GM10248 (cell line): ENCODE results near the gene ILKAP.

Experiments used
- CTCF ChIA-PET: fragments of 300-600 bp; sonication (Branson Sonifier 250); formaldehyde crosslinking; extraction: SDS; loops from one replicate; lab custom pipeline; 2021; ENCODE audit warnings: antibody characterized with exemption; lab: Yijun Ruan, JAX
- POLR2A ChIA-PET: fragments of 350-650 bp; sonication (Branson Sonifier 250); formaldehyde crosslinking; extraction: SDS; loops from one replicate; lab custom pipeline; 2020; ENCODE audit warnings: antibody characterized with exemption; lab: Yijun Ruan, JAX
- DNase-seq: peaks from one replicate; pipeline ENCODE4 v3.0.0; 2012; ENCODE audit errors: extremely low spot score
- CTCF ChIP-seq: IDR thresholded peaks from 2 replicates; pipeline ENCODE4 v1.5.1; 2012; ENCODE audit warnings: mild to moderate bottlenecking, low read depth; ENCODE audit errors: extremely low read depth, missing control alignments, control extremely low read depth

ILKAP gene

DNA sequence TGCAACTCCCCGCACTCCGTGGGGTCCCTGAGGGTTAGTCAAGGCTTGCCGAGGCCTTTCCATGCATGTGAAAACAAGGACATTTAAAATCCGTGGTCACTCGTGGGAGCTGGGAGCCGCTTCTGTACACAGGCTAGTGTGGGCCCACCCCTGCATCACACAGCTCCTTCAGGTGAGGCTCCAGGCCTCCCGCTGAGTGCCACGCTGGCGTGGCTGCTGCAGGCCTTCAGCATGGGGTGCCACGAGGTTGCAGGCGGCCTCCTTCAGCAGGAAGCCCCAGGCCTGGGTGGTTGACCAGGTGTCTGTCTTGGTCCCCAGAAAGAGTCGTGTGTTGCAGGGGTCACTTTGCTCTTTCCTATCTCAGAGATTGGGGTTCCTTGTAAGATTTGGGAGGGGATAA lies 58.4 kb downstream of the ILKAP start:
- POLR2A ChIA-PET = no interaction called here
- DNase-seq = no peak
- CTCF ChIA-PET = no interaction called here
- no peak for TF ChIP-seq CTCF

DNA sequence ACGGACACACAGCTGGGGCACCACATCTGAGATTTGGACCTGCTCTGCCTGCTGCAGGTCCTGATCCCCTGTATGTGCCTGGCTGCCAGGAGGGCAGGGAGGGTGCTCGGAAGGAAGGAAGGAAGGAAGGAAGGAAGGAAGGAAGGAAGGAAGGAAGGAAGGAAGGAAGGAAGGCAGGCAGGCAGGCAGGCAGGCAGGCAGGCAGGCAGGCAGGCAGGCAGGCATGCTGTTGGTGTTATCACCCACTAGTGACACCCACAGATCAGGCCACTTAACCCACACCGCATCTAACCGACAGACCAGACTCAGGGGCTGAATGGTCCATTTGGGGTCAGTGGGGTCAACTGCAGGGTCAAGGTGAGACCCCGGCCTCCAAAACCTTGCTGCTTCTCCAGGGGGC lies 59.2 kb downstream of the ILKAP start:
- no peak for DNase-seq
- TF ChIP-seq CTCF = no peak
- ChIA-PET POLR2A (no interaction called here), CTCF (no interaction called here)

- CTCF ChIA-PET = interaction anchor here (0.9 to 1.1 kb wide), 3 partner anchors 22 to 631 kb away, joined by 3 to 4 read pairs (median 3); no protein-coding TSS in a partner anchor
- no peak for TF ChIP-seq CTCF
- POLR2A ChIA-PET = no interaction called here
- no peak for DNase-seq
These were observed 60.1 kb downstream of the ILKAP start for GRCh38 chr2:238143239-238143951.

- ChIA-PET POLR2A (no interaction called here), CTCF (interaction anchor here (0.9 to 1.1 kb wide), 3 partner anchors 22 to 630 kb away, joined by 3 to 4 read pairs (median 3); no protein-coding TSS in a partner anchor)
- no peak for TF ChIP-seq CTCF
- DNase-seq = no peak
These were observed 60.9 kb downstream of the ILKAP start for GRCh38 chr2:238142382-238143205.

DNA sequence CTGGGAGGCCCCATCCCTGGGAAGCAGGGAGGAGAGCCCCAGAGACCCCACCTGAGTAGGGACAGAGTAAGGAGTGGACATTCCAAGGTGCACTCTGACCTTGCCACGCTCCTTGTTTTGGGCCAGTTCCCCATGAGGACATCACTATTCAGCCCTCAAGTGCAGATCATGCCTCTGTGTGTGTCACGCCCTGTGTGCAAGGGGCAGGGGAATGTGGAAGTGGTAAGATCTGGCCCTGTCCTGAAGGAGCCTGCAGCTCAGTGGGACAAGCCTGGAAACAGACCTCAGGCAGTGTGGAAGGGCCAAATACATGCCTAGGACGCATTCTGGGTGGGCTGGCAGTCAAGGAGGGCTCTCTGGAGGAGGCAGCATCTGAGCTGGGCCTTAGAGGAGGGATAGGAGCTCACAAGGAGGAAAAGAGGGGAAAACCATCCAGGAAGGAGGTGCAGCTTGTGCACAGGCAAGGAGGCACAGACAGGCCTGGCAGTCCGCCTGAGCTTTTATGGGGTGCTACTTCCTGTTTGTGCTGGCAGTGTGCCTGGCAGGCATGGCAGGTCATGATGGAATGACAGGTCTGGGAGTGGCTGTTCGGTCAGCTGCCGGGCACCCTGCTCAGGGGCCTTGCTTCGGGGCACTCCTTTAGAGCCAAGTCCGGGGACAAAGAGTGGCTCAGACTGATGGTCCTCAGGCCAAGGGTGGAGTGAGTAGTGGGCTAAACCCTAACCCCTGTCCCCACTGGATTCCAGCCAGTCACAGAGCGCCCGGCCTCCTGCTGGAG lies 61.8 kb downstream of the ILKAP start:
- no peak for TF ChIP-seq CTCF
- CTCF ChIA-PET = interaction anchor here (0.8 to 1.6 kb wide), 2 partner anchors 8 to 11 kb away, joined by 3 read pairs; no protein-coding TSS in a partner anchor
- no peak for DNase-seq
- POLR2A ChIA-PET = no interaction called here
